ENCODE data around the gene ANG.
"Not testable (repeated sequence)": the region's sequence is repeated elsewhere in the genome, so short reads cannot be mapped to it uniquely, and the experiment has no call there.

The ANG gene

GRCh38 chr14:20723488-20723887 lies 34.9 kb downstream of the ANG start:
- Histone ChIP-seq H3K9ac (ENCODE audit: low read length in 2 of 2) (no peak overlapping the region), H3K27me3 (ENCODE audit: control insufficient read depth in 1 of 2, insufficient read depth in 2 of 2, low read length in 2 of 2) (peaks cover 7 to 21% of the 10 kb centered on the region in 2 donors), H3K9me3 (ENCODE audit: control insufficient read depth in 2 of 2, low read length in 2 of 2) (no peaks in the 10 kb centered on the region), H3K4me1 (ENCODE audit: control insufficient read depth, insufficient read depth, low read length) (peaks cover 2% of the 10 kb centered on the region), H3K27ac (ENCODE audit: low read length) (no peak overlapping the region), H3K4me3 (ENCODE audit: low read length in 2 of 2) (peak overlapping the region in 1 of 2 donors; percentile 44), H3K36me3 (ENCODE audit: control insufficient read depth in 2 of 2, insufficient read depth in 2 of 2, low read length in 2 of 2) (no peaks in the 10 kb centered on the region)

- H3K27ac ChIP-seq (ENCODE audit: low read length); H3K36me3 ChIP-seq (ENCODE audit: control insufficient read depth in 2 of 2, insufficient read depth in 2 of 2, low read length in 2 of 2); H3K4me1 ChIP-seq (ENCODE audit: control insufficient read depth, insufficient read depth, low read length); H3K4me3 ChIP-seq (ENCODE audit: low read length in 2 of 2); H3K9ac ChIP-seq (ENCODE audit: low read length in 2 of 2); H3K9me3 ChIP-seq (ENCODE audit: control insufficient read depth in 2 of 2, low read length in 2 of 2): not testable (repeated sequence)
- peaks cover 7 to 21% of the 10 kb centered on the region in 2 donors for H3K27me3 ChIP-seq (ENCODE audit: control insufficient read depth in 1 of 2, insufficient read depth in 2 of 2, low read length in 2 of 2)
Observed at GRCh38 chr14:20726121-20726520, 37.6 kb downstream of the ANG start.

- H3K27me3 ChIP-seq (ENCODE audit: control insufficient read depth in 1 of 2, insufficient read depth in 2 of 2, low read length in 2 of 2), result peaks cover 5 to 21% of the 10 kb centered on the region in 2 donors
- H3K9me3 ChIP-seq (ENCODE audit: control insufficient read depth in 2 of 2, low read length in 2 of 2), result no peaks in the 10 kb centered on the region
- H3K9ac ChIP-seq (ENCODE audit: low read length in 2 of 2), result no peak overlapping the region
- H3K4me1 ChIP-seq (ENCODE audit: control insufficient read depth, insufficient read depth, low read length), result peaks cover 2% of the 10 kb centered on the region
- no peak overlapping the region for H3K4me3 ChIP-seq (ENCODE audit: low read length in 2 of 2)
- H3K36me3 ChIP-seq (ENCODE audit: control insufficient read depth in 2 of 2, insufficient read depth in 2 of 2, low read length in 2 of 2), result no peaks in the 10 kb centered on the region
- no peak overlapping the region for H3K27ac ChIP-seq (ENCODE audit: low read length)
Observed at GRCh38 chr14:20726531-20726930, 38.0 kb downstream of the ANG start.

DNA sequence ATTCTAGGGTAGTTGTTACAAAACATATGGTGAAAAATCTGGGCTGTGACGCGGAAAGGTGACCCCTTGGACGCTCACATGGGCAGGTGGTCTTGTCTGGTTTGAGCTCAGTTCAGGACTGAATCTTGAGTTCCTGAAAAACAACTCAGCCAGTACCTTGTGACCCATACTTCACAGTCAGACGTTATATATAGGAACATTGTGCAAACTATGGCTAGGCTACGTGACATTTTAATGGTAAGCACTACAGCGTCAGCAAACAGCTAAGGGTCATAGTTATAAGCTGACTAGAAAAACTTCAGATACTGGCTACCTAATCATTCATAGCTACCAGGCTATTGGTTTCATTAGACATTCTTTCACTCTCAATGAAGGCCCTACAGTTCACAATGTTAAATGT lies 42.3 kb downstream of the ANG start:
- no peak overlapping the region for H3K27ac ChIP-seq (ENCODE audit: low read length)
- H3K9me3 ChIP-seq (ENCODE audit: control insufficient read depth in 2 of 2, low read length in 2 of 2), result no peaks in the 10 kb centered on the region
- no peaks in the 10 kb centered on the region for H3K36me3 ChIP-seq (ENCODE audit: control insufficient read depth in 2 of 2, insufficient read depth in 2 of 2, low read length in 2 of 2)
- no peak overlapping the region for H3K4me3 ChIP-seq (ENCODE audit: low read length in 2 of 2)
- H3K9ac ChIP-seq (ENCODE audit: low read length in 2 of 2), result no peak overlapping the region
- no peaks in the 10 kb centered on the region for H3K4me1 ChIP-seq (ENCODE audit: control insufficient read depth, insufficient read depth, low read length)
- peaks cover 0 to 4% of the 10 kb centered on the region in 2 donors for H3K27me3 ChIP-seq (ENCODE audit: control insufficient read depth in 1 of 2, insufficient read depth in 2 of 2, low read length in 2 of 2)

- Histone ChIP-seq H3K9me3 (ENCODE audit: control insufficient read depth in 2 of 2, low read length in 2 of 2) (no peaks in the 10 kb centered on the region), H3K36me3 (ENCODE audit: control insufficient read depth in 2 of 2, insufficient read depth in 2 of 2, low read length in 2 of 2) (no peaks in the 10 kb centered on the region), H3K27ac (ENCODE audit: low read length) (no peak overlapping the region), H3K4me3 (ENCODE audit: low read length in 2 of 2) (no peak overlapping the region), H3K9ac (ENCODE audit: low read length in 2 of 2) (no peak overlapping the region), H3K27me3 (ENCODE audit: control insufficient read depth in 1 of 2, insufficient read depth in 2 of 2, low read length in 2 of 2) (no peaks in the 10 kb centered on the region), H3K4me1 (ENCODE audit: control insufficient read depth, insufficient read depth, low read length) (no peaks in the 10 kb centered on the region)
Observed at GRCh38 chr14:20732477-20732876, 43.9 kb downstream of the ANG start.

DNA sequence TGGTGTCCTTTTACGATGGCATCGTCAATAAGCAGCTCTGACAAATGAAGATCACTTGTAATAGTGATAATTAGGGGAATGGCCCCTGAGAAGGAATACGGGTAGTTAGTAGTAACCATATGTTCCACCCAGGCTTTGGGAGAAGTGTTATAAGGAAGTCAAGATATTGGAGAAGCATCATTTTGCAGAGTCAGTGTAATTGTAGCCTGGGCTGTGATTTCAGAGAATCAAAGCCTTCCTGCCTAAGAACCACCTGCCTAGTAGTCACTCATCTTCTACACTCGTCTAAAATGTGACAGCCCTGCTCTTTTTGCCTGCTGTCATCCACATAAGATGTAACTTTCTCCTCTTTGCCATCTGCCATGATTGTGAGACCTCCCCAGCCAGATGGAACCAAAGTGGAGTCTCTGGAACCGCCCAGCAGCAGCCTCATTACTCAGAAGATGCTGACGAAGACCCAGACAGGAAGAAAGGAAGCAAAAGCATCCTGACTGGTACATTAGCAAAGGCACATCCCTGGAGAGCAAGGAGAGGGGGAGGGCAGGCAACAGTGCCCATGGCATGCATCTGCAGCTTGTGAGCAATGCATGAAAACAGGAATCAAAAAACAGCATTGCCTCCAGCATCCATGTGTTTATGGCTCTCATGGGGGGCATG lies 44.5 kb downstream of the ANG start:
- no peaks in the 10 kb centered on the region for H3K4me1 ChIP-seq (ENCODE audit: control insufficient read depth, insufficient read depth, low read length)
- H3K9ac ChIP-seq (ENCODE audit: low read length in 2 of 2), result no peak overlapping the region
- no peak overlapping the region for H3K4me3 ChIP-seq (ENCODE audit: low read length in 2 of 2)
- no peaks in the 10 kb centered on the region for H3K9me3 ChIP-seq (ENCODE audit: control insufficient read depth in 2 of 2, low read length in 2 of 2)
- no peaks in the 10 kb centered on the region for H3K27me3 ChIP-seq (ENCODE audit: control insufficient read depth in 1 of 2, insufficient read depth in 2 of 2, low read length in 2 of 2)
- H3K36me3 ChIP-seq (ENCODE audit: control insufficient read depth in 2 of 2, insufficient read depth in 2 of 2, low read length in 2 of 2), result no peaks in the 10 kb centered on the region
- no peak overlapping the region for H3K27ac ChIP-seq (ENCODE audit: low read length)

DNA sequence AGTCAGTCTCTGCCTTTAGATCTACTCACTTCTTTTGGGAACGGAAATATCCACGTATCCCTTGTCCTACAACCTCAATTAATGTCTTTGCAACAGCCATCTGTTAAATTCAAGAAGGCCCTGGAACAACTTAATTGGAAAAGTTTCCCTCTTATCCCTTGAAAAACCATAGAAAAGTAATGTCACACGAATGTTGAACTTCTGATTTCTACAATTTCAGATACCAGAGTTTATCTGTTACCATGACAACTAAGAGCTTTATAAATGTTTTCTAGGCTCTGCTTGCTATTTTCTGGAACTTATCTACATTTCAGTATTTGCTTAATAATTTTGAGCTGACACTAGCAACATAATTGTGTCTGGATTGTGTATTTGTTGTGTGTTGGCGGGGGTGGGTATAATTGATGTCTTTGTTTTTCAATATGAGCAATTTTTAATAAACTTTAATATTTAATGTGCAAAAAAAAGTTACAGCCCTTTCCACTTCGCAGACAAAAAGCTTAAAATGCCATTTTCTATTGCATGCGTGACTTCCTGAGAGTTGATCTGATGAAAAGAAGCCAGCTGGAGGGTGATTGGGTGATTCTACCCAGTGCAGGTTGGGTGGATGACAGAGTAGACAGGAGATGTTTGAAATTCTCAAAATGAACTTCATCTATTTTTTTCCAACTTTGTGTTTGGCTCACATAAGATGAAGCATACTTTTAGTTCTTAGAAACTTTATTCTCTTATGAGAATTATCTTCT lies 45.3 kb downstream of the ANG start:
- Histone ChIP-seq H3K9me3 (ENCODE audit: control insufficient read depth in 2 of 2, low read length in 2 of 2) (no peaks in the 10 kb centered on the region), H3K4me1 (ENCODE audit: control insufficient read depth, insufficient read depth, low read length) (no peaks in the 10 kb centered on the region), H3K27me3 (ENCODE audit: control insufficient read depth in 1 of 2, insufficient read depth in 2 of 2, low read length in 2 of 2) (no peaks in the 10 kb centered on the region), H3K36me3 (ENCODE audit: control insufficient read depth in 2 of 2, insufficient read depth in 2 of 2, low read length in 2 of 2) (no peaks in the 10 kb centered on the region), H3K4me3 (ENCODE audit: low read length in 2 of 2) (no peak overlapping the region), H3K9ac (ENCODE audit: low read length in 2 of 2) (no peak overlapping the region), H3K27ac (ENCODE audit: low read length) (no peak overlapping the region)

GRCh38 chr14:20734430-20734806 lies 45.9 kb downstream of the ANG start:
- no peaks in the 10 kb centered on the region for H3K9me3 ChIP-seq (ENCODE audit: control insufficient read depth in 2 of 2, low read length in 2 of 2)
- H3K27ac ChIP-seq (ENCODE audit: low read length), result no peak overlapping the region
- H3K27me3 ChIP-seq (ENCODE audit: control insufficient read depth in 1 of 2, insufficient read depth in 2 of 2, low read length in 2 of 2), result no peaks in the 10 kb centered on the region
- H3K9ac ChIP-seq (ENCODE audit: low read length in 2 of 2), result no peak overlapping the region
- no peak overlapping the region for H3K4me3 ChIP-seq (ENCODE audit: low read length in 2 of 2)
- no peaks in the 10 kb centered on the region for H3K4me1 ChIP-seq (ENCODE audit: control insufficient read depth, insufficient read depth, low read length)
- no peaks in the 10 kb centered on the region for H3K36me3 ChIP-seq (ENCODE audit: control insufficient read depth in 2 of 2, insufficient read depth in 2 of 2, low read length in 2 of 2)

DNA sequence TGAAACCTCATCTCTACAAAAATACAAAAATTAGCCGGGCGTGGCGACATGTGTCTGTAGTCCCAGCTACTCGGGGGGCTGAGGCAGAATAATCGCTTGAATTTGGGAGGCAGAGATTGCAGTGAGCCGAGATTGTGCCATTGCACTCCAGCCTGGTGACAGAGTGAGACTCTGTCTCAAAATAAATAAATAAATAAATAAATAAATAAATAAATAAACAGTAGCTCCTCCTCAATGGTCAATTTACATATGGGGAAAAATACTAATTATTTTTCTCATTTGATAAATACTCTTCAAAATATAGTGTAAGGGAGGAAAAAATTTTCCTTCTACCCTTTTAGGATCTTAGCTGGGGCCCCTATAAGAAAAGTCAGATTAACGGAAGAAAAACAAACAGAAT lies 49.7 kb downstream of the ANG start:
- not testable (repeated sequence) for H3K9ac ChIP-seq (ENCODE audit: low read length in 2 of 2); H3K27me3 ChIP-seq (ENCODE audit: control insufficient read depth in 1 of 2, insufficient read depth in 2 of 2, low read length in 2 of 2); H3K9me3 ChIP-seq (ENCODE audit: control insufficient read depth in 2 of 2, low read length in 2 of 2); H3K36me3 ChIP-seq (ENCODE audit: control insufficient read depth in 2 of 2, insufficient read depth in 2 of 2, low read length in 2 of 2); H3K4me3 ChIP-seq (ENCODE audit: low read length in 2 of 2); H3K27ac ChIP-seq (ENCODE audit: low read length); H3K4me1 ChIP-seq (ENCODE audit: control insufficient read depth, insufficient read depth, low read length)

GRCh38 chr14:20742132-20742531 lies 53.6 kb downstream of the ANG start:
- no peaks in the 10 kb centered on the region for H3K4me1 ChIP-seq (ENCODE audit: control insufficient read depth, insufficient read depth, low read length)
- no peaks in the 10 kb centered on the region for H3K36me3 ChIP-seq (ENCODE audit: control insufficient read depth in 2 of 2, insufficient read depth in 2 of 2, low read length in 2 of 2)
- H3K9ac ChIP-seq (ENCODE audit: low read length in 2 of 2), result no peak overlapping the region
- no peaks in the 10 kb centered on the region for H3K27me3 ChIP-seq (ENCODE audit: control insufficient read depth in 1 of 2, insufficient read depth in 2 of 2, low read length in 2 of 2)
- no peak overlapping the region for H3K4me3 ChIP-seq (ENCODE audit: low read length in 2 of 2)
- H3K9me3 ChIP-seq (ENCODE audit: control insufficient read depth in 2 of 2, low read length in 2 of 2), result no peaks in the 10 kb centered on the region
- H3K27ac ChIP-seq (ENCODE audit: low read length), result no peak overlapping the region

DNA sequence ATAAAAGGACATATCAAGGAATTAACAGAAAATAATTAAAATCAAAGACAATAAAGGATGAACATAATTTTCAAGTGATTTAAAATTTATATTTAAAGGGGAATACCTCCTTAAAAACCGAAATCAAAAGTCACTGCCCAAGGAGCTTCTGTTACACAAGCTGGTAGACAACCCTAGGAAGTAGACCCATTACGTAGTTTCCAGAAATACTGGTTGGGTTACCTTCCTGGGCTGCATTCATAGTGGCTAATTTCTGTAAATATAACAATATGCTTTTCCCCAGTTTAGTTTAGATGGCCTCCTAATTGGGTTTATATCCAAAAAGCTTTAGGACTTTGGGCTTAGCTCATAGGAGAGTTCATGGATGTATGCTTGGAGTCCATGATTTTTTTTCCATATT lies 55.0 kb downstream of the ANG start:
- H3K4me3 ChIP-seq (ENCODE audit: low read length in 2 of 2), result no peak overlapping the region
- H3K27me3 ChIP-seq (ENCODE audit: control insufficient read depth in 1 of 2, insufficient read depth in 2 of 2, low read length in 2 of 2), result no peaks in the 10 kb centered on the region
- H3K27ac ChIP-seq (ENCODE audit: low read length), result no peak overlapping the region
- H3K9me3 ChIP-seq (ENCODE audit: control insufficient read depth in 2 of 2, low read length in 2 of 2), result no peaks in the 10 kb centered on the region
- H3K9ac ChIP-seq (ENCODE audit: low read length in 2 of 2), result no peak overlapping the region
- H3K4me1 ChIP-seq (ENCODE audit: control insufficient read depth, insufficient read depth, low read length), result no peaks in the 10 kb centered on the region
- H3K36me3 ChIP-seq (ENCODE audit: control insufficient read depth in 2 of 2, insufficient read depth in 2 of 2, low read length in 2 of 2), result no peaks in the 10 kb centered on the region

All from stomach smooth muscle (tissue), 2 donors.